Ishikawa (cell line): ENCODE data around the gene RNF115.

Experiments used
- CEBPB ChIP-seq: IDR thresholded peaks from 2 replicates; pipeline ENCODE4 v1.6.1; 2012
- CREB1 ChIP-seq: IDR thresholded peaks from 2 replicates; pipeline ENCODE4 v1.6.1; 2012; ENCODE audit warnings: low read depth
- EGR1 ChIP-seq: IDR thresholded peaks from 2 replicates; pipeline ENCODE4 v1.6.1; 2012
- EP300 ChIP-seq: IDR thresholded peaks from 2 replicates; pipeline ENCODE4 v1.6.1; 2012; ENCODE audit warnings: borderline replicate concordance
- FOXM1 ChIP-seq: IDR thresholded peaks from 2 replicates; pipeline ENCODE4 v1.6.1; 2012; ENCODE audit warnings: low read depth, borderline replicate concordance
- NFIC ChIP-seq: IDR thresholded peaks from 2 replicates; pipeline ENCODE4 v1.6.1; 2012
- RAD21 ChIP-seq: IDR thresholded peaks from 2 replicates; pipeline ENCODE4 v1.6.1; 2012; ENCODE audit warnings: low read depth
- TAF1 ChIP-seq: IDR thresholded peaks from 2 replicates; pipeline ENCODE4 v1.6.1; 2012; ENCODE audit warnings: low read depth, mild to moderate bottlenecking
- TCF12 ChIP-seq: IDR thresholded peaks from 2 replicates; pipeline ENCODE4 v1.6.1; 2012; ENCODE audit warnings: low read depth
- TEAD4 ChIP-seq: IDR thresholded peaks from 2 replicates; pipeline ENCODE4 v1.6.1; 2012
- YY1 ChIP-seq: IDR thresholded peaks from 2 replicates; pipeline ENCODE4 v1.6.1; 2012; ENCODE audit warnings: low read depth
- ZBTB7A ChIP-seq: IDR thresholded peaks from 2 replicates; pipeline ENCODE4 v1.6.1; 2012; ENCODE audit warnings: low read depth
- TF ChIP-seq, protein P1 (sequence below): IDR thresholded peaks from 2 replicates; pipeline ENCODE4 v1.6.1; 2012; ENCODE audit warnings: low read depth, mild to moderate bottlenecking
- TF ChIP-seq, protein P2 (sequence below): IDR thresholded peaks from 2 replicates; pipeline ENCODE4 v1.6.1; 2012
- TF ChIP-seq, protein P3 (sequence below): IDR thresholded peaks from 2 replicates; pipeline ENCODE4 v1.6.1; 2012

Gene RNF115

DNA sequence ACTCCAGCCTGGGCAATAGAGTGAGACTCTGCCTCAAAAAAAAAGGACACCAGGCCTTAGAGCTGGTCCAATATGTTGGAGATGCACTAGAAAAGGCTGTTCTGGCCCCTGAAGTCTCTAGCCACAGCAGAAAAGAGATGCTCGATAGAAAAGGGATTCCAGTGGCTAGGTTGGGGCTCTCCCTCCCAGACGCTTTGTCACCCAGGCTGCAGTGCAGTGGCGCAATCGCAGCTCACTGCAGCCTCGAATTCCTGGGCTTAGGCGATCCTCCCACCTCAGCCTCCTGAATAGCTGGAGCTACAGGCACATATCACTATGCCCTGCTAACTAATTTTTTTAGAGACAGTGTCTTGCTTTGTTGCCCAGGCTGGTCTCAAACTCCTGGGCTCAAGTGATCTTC, 135.0 kb downstream of the RNF115 start:
- TF ChIP-seq, protein P1, sequence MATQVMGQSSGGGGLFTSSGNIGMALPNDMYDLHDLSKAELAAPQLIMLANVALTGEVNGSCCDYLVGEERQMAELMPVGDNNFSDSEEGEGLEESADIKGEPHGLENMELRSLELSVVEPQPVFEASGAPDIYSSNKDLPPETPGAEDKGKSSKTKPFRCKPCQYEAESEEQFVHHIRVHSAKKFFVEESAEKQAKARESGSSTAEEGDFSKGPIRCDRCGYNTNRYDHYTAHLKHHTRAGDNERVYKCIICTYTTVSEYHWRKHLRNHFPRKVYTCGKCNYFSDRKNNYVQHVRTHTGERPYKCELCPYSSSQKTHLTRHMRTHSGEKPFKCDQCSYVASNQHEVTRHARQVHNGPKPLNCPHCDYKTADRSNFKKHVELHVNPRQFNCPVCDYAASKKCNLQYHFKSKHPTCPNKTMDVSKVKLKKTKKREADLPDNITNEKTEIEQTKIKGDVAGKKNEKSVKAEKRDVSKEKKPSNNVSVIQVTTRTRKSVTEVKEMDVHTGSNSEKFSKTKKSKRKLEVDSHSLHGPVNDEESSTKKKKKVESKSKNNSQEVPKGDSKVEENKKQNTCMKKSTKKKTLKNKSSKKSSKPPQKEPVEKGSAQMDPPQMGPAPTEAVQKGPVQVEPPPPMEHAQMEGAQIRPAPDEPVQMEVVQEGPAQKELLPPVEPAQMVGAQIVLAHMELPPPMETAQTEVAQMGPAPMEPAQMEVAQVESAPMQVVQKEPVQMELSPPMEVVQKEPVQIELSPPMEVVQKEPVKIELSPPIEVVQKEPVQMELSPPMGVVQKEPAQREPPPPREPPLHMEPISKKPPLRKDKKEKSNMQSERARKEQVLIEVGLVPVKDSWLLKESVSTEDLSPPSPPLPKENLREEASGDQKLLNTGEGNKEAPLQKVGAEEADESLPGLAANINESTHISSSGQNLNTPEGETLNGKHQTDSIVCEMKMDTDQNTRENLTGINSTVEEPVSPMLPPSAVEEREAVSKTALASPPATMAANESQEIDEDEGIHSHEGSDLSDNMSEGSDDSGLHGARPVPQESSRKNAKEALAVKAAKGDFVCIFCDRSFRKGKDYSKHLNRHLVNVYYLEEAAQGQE = no peak
- TF ChIP-seq TCF12 (no peak), EGR1 (no peak), RAD21 (no peak), CREB1 (no peak), ZBTB7A (no peak), TEAD4 (no peak), TAF1 (no peak), NFIC (no peak), YY1 (no peak), FOXM1 (no peak), CEBPB (no peak), EP300 (no peak)
- TF ChIP-seq, protein P2, sequence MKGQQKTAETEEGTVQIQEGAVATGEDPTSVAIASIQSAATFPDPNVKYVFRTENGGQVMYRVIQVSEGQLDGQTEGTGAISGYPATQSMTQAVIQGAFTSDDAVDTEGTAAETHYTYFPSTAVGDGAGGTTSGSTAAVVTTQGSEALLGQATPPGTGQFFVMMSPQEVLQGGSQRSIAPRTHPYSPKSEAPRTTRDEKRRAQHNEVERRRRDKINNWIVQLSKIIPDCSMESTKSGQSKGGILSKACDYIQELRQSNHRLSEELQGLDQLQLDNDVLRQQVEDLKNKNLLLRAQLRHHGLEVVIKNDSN = no peak
- TF ChIP-seq, protein P3, sequence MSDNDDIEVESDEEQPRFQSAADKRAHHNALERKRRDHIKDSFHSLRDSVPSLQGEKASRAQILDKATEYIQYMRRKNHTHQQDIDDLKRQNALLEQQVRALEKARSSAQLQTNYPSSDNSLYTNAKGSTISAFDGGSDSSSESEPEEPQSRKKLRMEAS = no peak
